ENCODE measurements around the gene DLG2.

DNA sequence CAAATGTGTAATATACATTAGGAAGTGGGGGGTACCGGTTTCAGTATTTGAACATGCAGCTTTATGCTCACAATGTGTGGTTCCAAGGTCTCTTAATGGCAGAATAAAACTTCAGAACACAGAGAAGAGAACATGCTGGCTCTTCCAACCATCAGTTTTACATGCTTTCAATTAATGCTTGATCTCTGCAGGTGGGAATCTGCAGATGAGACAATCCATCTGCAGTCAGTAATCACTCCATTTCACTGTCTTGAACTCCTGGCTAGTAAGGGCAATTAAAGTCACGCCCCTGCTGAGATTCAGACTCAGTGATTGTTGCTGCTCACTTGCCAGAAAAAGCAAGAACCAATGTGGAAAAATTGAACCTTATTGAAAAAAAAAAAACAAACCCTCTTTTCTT is 945.7 kb downstream of the DLG2 start:
- TF ChIP-seq, protein P1, sequence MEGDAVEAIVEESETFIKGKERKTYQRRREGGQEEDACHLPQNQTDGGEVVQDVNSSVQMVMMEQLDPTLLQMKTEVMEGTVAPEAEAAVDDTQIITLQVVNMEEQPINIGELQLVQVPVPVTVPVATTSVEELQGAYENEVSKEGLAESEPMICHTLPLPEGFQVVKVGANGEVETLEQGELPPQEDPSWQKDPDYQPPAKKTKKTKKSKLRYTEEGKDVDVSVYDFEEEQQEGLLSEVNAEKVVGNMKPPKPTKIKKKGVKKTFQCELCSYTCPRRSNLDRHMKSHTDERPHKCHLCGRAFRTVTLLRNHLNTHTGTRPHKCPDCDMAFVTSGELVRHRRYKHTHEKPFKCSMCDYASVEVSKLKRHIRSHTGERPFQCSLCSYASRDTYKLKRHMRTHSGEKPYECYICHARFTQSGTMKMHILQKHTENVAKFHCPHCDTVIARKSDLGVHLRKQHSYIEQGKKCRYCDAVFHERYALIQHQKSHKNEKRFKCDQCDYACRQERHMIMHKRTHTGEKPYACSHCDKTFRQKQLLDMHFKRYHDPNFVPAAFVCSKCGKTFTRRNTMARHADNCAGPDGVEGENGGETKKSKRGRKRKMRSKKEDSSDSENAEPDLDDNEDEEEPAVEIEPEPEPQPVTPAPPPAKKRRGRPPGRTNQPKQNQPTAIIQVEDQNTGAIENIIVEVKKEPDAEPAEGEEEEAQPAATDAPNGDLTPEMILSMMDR (IDR thresholded peaks at IDR 0.05; ENCODE audit: low read depth, low read length, missing input control): no peak
- no peak for TF ChIP-seq JUND (IDR thresholded peaks at IDR 0.05)
- no peak for TF ChIP-seq GABPA (IDR thresholded peaks at IDR 0.05 in 1 of 2, conservative IDR thresholded peaks at IDR 0.05 in 1 of 2)
- TF ChIP-seq, protein P2, sequence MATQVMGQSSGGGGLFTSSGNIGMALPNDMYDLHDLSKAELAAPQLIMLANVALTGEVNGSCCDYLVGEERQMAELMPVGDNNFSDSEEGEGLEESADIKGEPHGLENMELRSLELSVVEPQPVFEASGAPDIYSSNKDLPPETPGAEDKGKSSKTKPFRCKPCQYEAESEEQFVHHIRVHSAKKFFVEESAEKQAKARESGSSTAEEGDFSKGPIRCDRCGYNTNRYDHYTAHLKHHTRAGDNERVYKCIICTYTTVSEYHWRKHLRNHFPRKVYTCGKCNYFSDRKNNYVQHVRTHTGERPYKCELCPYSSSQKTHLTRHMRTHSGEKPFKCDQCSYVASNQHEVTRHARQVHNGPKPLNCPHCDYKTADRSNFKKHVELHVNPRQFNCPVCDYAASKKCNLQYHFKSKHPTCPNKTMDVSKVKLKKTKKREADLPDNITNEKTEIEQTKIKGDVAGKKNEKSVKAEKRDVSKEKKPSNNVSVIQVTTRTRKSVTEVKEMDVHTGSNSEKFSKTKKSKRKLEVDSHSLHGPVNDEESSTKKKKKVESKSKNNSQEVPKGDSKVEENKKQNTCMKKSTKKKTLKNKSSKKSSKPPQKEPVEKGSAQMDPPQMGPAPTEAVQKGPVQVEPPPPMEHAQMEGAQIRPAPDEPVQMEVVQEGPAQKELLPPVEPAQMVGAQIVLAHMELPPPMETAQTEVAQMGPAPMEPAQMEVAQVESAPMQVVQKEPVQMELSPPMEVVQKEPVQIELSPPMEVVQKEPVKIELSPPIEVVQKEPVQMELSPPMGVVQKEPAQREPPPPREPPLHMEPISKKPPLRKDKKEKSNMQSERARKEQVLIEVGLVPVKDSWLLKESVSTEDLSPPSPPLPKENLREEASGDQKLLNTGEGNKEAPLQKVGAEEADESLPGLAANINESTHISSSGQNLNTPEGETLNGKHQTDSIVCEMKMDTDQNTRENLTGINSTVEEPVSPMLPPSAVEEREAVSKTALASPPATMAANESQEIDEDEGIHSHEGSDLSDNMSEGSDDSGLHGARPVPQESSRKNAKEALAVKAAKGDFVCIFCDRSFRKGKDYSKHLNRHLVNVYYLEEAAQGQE (IDR thresholded peaks at IDR 0.05): no peak
- TF ChIP-seq, protein P3, sequence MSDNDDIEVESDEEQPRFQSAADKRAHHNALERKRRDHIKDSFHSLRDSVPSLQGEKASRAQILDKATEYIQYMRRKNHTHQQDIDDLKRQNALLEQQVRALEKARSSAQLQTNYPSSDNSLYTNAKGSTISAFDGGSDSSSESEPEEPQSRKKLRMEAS (IDR thresholded peaks at IDR 0.05): no peak
- TF ChIP-seq, protein P4, sequence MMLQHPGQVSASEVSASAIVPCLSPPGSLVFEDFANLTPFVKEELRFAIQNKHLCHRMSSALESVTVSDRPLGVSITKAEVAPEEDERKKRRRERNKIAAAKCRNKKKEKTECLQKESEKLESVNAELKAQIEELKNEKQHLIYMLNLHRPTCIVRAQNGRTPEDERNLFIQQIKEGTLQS (IDR thresholded peaks at IDR 0.05): no peak
- no peak for TF ChIP-seq EGR1 (IDR thresholded peaks at IDR 0.05; ENCODE audit: low read depth in 2 of 2)
- no peak for TF ChIP-seq SP1 (IDR thresholded peaks at IDR 0.05)
- TF ChIP-seq YY1 (IDR thresholded peaks at IDR 0.05): no peak
- no peak for TF ChIP-seq RAD21 (IDR thresholded peaks at IDR 0.05)
- TF ChIP-seq, protein P5, sequence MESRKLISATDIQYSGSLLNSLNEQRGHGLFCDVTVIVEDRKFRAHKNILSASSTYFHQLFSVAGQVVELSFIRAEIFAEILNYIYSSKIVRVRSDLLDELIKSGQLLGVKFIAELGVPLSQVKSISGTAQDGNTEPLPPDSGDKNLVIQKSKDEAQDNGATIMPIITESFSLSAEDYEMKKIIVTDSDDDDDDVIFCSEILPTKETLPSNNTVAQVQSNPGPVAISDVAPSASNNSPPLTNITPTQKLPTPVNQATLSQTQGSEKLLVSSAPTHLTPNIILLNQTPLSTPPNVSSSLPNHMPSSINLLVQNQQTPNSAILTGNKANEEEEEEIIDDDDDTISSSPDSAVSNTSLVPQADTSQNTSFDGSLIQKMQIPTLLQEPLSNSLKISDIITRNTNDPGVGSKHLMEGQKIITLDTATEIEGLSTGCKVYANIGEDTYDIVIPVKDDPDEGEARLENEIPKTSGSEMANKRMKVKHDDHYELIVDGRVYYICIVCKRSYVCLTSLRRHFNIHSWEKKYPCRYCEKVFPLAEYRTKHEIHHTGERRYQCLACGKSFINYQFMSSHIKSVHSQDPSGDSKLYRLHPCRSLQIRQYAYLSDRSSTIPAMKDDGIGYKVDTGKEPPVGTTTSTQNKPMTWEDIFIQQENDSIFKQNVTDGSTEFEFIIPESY (IDR thresholded peaks at IDR 0.05): no peak
- no peak for TF ChIP-seq RXRA (IDR thresholded peaks at IDR 0.05)
- no peak for TF ChIP-seq HNF4A (conservative IDR thresholded peaks at IDR 0.05)
- TF ChIP-seq FOXA1 (IDR thresholded peaks at IDR 0.05): no peak
